Thyroid gland (tissue), 4 donors: ENCODE results near the gene PSMD8.

Source experiments
- POLR2A ChIP-seq, 2 donors: fragments of 450-650 bp; IDR thresholded peaks; one replicate each; pipeline ENCODE4 v1.6.1; 2017; ENCODE audit warnings: antibody characterized with exemption in 2 of 2, mild to moderate bottlenecking in 2 of 2, moderate library complexity in 1 of 2
- TF ChIP-seq, protein P1 (sequence below), 6 experiments: fragments of 200-600 bp in 3 of 6; fragments of 450-650 bp in 3 of 6; sonication (generic) in 3 of 6; IDR thresholded peaks; one replicate each; pipeline ENCODE4 v1.5.1; 2016 to 2019; ENCODE audit warnings: antibody characterized with exemption in 6 of 6, mild to moderate bottlenecking in 2 of 6, inconsistent platforms in 1 of 6, moderate library complexity in 1 of 6

GRCh38 chr19:38335949-38336637, 38.3 kb upstream of the PSMD8 start:
- peak in 1 of 2 donors; percentile 70 for TF ChIP-seq POLR2A (IDR thresholded peaks at IDR 0.05)
- TF ChIP-seq, protein P1, sequence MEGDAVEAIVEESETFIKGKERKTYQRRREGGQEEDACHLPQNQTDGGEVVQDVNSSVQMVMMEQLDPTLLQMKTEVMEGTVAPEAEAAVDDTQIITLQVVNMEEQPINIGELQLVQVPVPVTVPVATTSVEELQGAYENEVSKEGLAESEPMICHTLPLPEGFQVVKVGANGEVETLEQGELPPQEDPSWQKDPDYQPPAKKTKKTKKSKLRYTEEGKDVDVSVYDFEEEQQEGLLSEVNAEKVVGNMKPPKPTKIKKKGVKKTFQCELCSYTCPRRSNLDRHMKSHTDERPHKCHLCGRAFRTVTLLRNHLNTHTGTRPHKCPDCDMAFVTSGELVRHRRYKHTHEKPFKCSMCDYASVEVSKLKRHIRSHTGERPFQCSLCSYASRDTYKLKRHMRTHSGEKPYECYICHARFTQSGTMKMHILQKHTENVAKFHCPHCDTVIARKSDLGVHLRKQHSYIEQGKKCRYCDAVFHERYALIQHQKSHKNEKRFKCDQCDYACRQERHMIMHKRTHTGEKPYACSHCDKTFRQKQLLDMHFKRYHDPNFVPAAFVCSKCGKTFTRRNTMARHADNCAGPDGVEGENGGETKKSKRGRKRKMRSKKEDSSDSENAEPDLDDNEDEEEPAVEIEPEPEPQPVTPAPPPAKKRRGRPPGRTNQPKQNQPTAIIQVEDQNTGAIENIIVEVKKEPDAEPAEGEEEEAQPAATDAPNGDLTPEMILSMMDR (IDR thresholded peaks at IDR 0.05): no peak
